GM19099 (cell line): Measurements from ENCODE around the gene TMEM80.
A peak's percentile ranks its signal among the peaks of the same experiment; 100 is the strongest.

Experiments used
- POLR2A ChIP-seq: IDR thresholded peaks from 3 replicates; pipeline ENCODE4 v1.6.1; 2011; ENCODE audit warnings: low read depth; ENCODE audit not compliant: insufficient read length; ENCODE audit errors: extremely low read depth

TMEM80 gene

GRCh38 chr11:746289-747157, 50.9 kb downstream of the TMEM80 start:
- no peak for TF ChIP-seq POLR2A

GRCh38 chr11:747158-748006, 51.8 kb downstream of the TMEM80 start, which contains the start of gene TALDO1:
Gene TALDO1, plus strand, starts transcription at chr11:747464. Its CDS starts 18 bp downstream, at chr11:747482.
- peak; percentile 66 for TF ChIP-seq POLR2A

- TF ChIP-seq POLR2A = no peak
Measured at GRCh38 chr11:748007-748359, 52.4 kb downstream of the TMEM80 start.

- no peak for TF ChIP-seq POLR2A
Measured at GRCh38 chr11:749731-750130, 54.1 kb downstream of the TMEM80 start.
